NT2/D1 (cell line): Measurements from ENCODE around the gene SRSF7.

ENCODE experiments used
- SUZ12 ChIP-seq: IDR thresholded peaks from 2 replicates; pipeline ENCODE4 v1.6.1; 2011; ENCODE audit not compliant: insufficient read length, insufficient read depth; ENCODE audit errors: extremely low read depth
- YY1 ChIP-seq: IDR thresholded peaks from 2 replicates; pipeline ENCODE4 v1.6.1; 2011; ENCODE audit not compliant: insufficient read length, insufficient read depth
- ZNF274 ChIP-seq: IDR thresholded peaks from 2 replicates; pipeline ENCODE4 v1.6.1; 2011; ENCODE audit warnings: mild to moderate bottlenecking, low read depth, low read length

- TF ChIP-seq YY1, result no peak
- no peak for TF ChIP-seq SUZ12
- no peak for TF ChIP-seq ZNF274
Measured at GRCh38 chr2:38745267-38745666, 5.9 kb downstream of the SRSF7 start.
